Mesenchymal stem cell (in vitro differentiated cells and primary cell): Measurements from ENCODE around the gene IFFO2.

Experiments
- DNase-seq: peaks from one replicate; pipeline ENCODE4 v3.0.0-alpha.2; 2013
- H2AFZ ChIP-seq: one replicate; pipeline ENCODE4 v1.6.1; 2013; ENCODE audit warnings: low read depth, mild to moderate bottlenecking, control low read depth, inconsistent platforms, low read length, moderate library complexity
- H2AK5ac ChIP-seq: 2 replicates; pipeline ENCODE4 v1.6.1; 2013; ENCODE audit warnings: low read length, moderate library complexity, mild to moderate bottlenecking, inconsistent platforms; ENCODE audit not compliant: severe bottlenecking
- H2BK120ac ChIP-seq: one replicate; pipeline ENCODE4 v1.6.1; 2013; ENCODE audit warnings: low read depth, mild to moderate bottlenecking, inconsistent platforms, low read length, moderate library complexity
- H2BK12ac ChIP-seq, 2 experiments: one replicate each; pipeline ENCODE4 v1.6.1; 2013; ENCODE audit warnings: inconsistent platforms in 2 of 2, low read length in 2 of 2, mild to moderate bottlenecking in 2 of 2, moderate library complexity in 2 of 2, control low read depth in 1 of 2
- H2BK15ac ChIP-seq: one replicate; pipeline ENCODE4 v1.6.1; 2013; ENCODE audit warnings: mild to moderate bottlenecking, low read depth, inconsistent platforms; ENCODE audit not compliant: poor library complexity, severe bottlenecking
- H2BK5ac ChIP-seq: 2 replicates; pipeline ENCODE4 v1.6.1; 2013; ENCODE audit warnings: low read depth, mild to moderate bottlenecking, low read length, control low read depth, inconsistent platforms; ENCODE audit not compliant: poor library complexity, severe bottlenecking
- H3K14ac ChIP-seq, 2 experiments: one replicate each; pipeline ENCODE4 v1.6.1; 2013; ENCODE audit warnings: inconsistent platforms in 2 of 2, low read length in 2 of 2, control low read depth in 1 of 2, mild to moderate bottlenecking in 1 of 2, moderate library complexity in 1 of 2
- H3K18ac ChIP-seq, 2 experiments: one replicate each; pipeline ENCODE4 v1.6.1; 2013; ENCODE audit warnings: inconsistent platforms in 2 of 2, low read length in 2 of 2, control low read depth in 1 of 2, low read depth in 1 of 2, mild to moderate bottlenecking in 1 of 2
- H3K23ac ChIP-seq, 2 experiments: one replicate each; pipeline ENCODE4 v1.6.1; 2013; ENCODE audit warnings: inconsistent platforms in 2 of 2, low read length in 2 of 2, mild to moderate bottlenecking in 2 of 2, moderate library complexity in 2 of 2, control low read depth in 1 of 2
- H3K27ac ChIP-seq: 2 replicates; pipeline ENCODE4 v1.5.1; 2013; ENCODE audit warnings: mild to moderate bottlenecking, moderate library complexity, low read length, control low read depth, inconsistent platforms; ENCODE audit not compliant: poor library complexity, severe bottlenecking
- H3K27me3 ChIP-seq, 2 experiments: 2 replicates each; pipeline versions ENCODE4 v1.6.1 to v1.7.0; 2013; ENCODE audit warnings: low read length in 2 of 2, mild to moderate bottlenecking in 2 of 2, moderate library complexity in 2 of 2, control low read depth in 1 of 2, inconsistent platforms in 1 of 2; ENCODE audit not compliant: control insufficient read depth in 1 of 2, insufficient read depth in 1 of 2
- H3K36me3 ChIP-seq, 2 experiments: 2 replicates each; pipeline versions ENCODE4 v1.6.1 to v1.7.0; 2013; ENCODE audit warnings: low read length in 2 of 2, control low read depth in 1 of 2, inconsistent platforms in 1 of 2, low read depth in 1 of 2, mild to moderate bottlenecking in 1 of 2; ENCODE audit not compliant: insufficient read depth in 2 of 2, control insufficient read depth in 1 of 2
- H3K4ac ChIP-seq, 2 experiments: one replicate each; pipeline ENCODE4 v1.6.1; 2013; ENCODE audit warnings: inconsistent platforms in 2 of 2, low read length in 2 of 2, mild to moderate bottlenecking in 2 of 2, moderate library complexity in 2 of 2, control low read depth in 1 of 2, low read depth in 1 of 2
- H3K4me1 ChIP-seq: 2 replicates; pipeline ENCODE4 v1.6.1; 2013; ENCODE audit warnings: low read depth, low read length, control low read depth; ENCODE audit not compliant: control insufficient read depth, insufficient read depth
- H3K4me2 ChIP-seq: 2 replicates; pipeline ENCODE4 v1.6.1; 2013; ENCODE audit warnings: low read length, mild to moderate bottlenecking, inconsistent platforms; ENCODE audit not compliant: poor library complexity, severe bottlenecking
- H3K4me3 ChIP-seq, 2 experiments: 2 replicates each; pipeline versions ENCODE4 v1.5.1 to v1.7.0; 2013; ENCODE audit warnings: low read length in 2 of 2, mild to moderate bottlenecking in 2 of 2, control low read depth in 1 of 2, low read depth in 1 of 2; ENCODE audit not compliant: insufficient read depth in 1 of 2
- H3K79me1 ChIP-seq: replicated peaks from 2 replicates; pipeline ENCODE4 v1.6.1; 2013; ENCODE audit warnings: mild to moderate bottlenecking, control low read depth, low read length, inconsistent platforms; ENCODE audit not compliant: poor library complexity, severe bottlenecking
- H3K9ac ChIP-seq: 2 replicates; pipeline ENCODE4 v1.7.0; 2013; ENCODE audit warnings: mild to moderate bottlenecking, low read length, moderate library complexity
- H3K9me3 ChIP-seq: 2 replicates; pipeline ENCODE4 v1.7.0; 2013; ENCODE audit warnings: mild to moderate bottlenecking, low read length; ENCODE audit not compliant: control insufficient read depth
- H4K8ac ChIP-seq: one replicate; pipeline ENCODE4 v1.6.1; 2013; ENCODE audit warnings: inconsistent platforms, mild to moderate bottlenecking, low read length, moderate library complexity
- H4K91ac ChIP-seq: one replicate; pipeline ENCODE4 v1.6.1; 2013; ENCODE audit warnings: mild to moderate bottlenecking, low read length, inconsistent platforms
- WGBS: methylation state at CpG from one replicate; pipeline ENCODE4 v1.1.7; 2013; ENCODE audit warnings: mixed read lengths; 5-methylcytosine and 5-hydroxymethylcytosine counted together

The IFFO2 gene

DNA sequence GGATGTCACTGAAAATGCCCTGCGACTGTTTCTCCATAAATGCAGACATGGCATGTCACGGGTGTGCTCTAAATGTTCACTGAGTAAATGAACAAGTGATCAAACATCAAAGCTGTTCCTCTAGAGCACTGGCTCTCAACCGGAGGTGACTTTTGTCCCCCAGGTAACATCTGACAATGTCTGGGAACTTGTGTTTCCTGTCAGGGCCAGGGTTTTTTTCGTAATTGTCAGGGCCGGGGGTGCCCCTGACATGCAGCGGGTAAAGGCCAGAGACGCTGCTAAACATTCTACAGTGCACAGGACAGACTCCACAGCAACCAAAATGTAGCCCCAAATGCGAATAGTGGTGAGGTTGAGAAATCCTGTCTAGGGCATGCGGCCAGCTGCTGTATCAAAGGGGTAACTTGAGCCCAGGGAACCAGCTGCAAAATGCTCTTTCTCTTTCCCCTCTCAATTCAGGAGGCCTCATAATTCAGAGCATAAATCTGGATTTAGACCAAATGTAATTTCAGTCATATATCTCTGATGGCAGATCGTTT, 56.1 kb downstream of the IFFO2 start:
- 88% methylated on average over 10 of the region's 10 CpGs for WGBS
- Histone ChIP-seq H3K18ac (no peak overlapping the region), H3K4me3 (no peak overlapping the region), H2AK5ac (no peak overlapping the region), H3K4me2 (no peak overlapping the region), H3K4ac (no peak overlapping the region), H2BK15ac (no peak overlapping the region), H3K4me1 (peaks cover 7% of the 10 kb centered on the region), H3K27me3 (no peaks in the 10 kb centered on the region), H4K8ac (no peak overlapping the region), H3K79me1 (peaks cover 10% of the 10 kb centered on the region), H3K9me3 (no peaks in the 10 kb centered on the region), H4K91ac (no peak overlapping the region), H2BK12ac (no peak overlapping the region), H2BK120ac (no peak overlapping the region), H3K36me3 (peaks cover 0 to 21% of the 10 kb centered on the region in 2 experiments), H3K27ac (no peak overlapping the region), H3K14ac (no peak overlapping the region), H2BK5ac (no peak overlapping the region), H3K23ac (no peak overlapping the region), H2AFZ (no peak overlapping the region), H3K9ac (no peak overlapping the region)
- no peak for DNase-seq

DNA sequence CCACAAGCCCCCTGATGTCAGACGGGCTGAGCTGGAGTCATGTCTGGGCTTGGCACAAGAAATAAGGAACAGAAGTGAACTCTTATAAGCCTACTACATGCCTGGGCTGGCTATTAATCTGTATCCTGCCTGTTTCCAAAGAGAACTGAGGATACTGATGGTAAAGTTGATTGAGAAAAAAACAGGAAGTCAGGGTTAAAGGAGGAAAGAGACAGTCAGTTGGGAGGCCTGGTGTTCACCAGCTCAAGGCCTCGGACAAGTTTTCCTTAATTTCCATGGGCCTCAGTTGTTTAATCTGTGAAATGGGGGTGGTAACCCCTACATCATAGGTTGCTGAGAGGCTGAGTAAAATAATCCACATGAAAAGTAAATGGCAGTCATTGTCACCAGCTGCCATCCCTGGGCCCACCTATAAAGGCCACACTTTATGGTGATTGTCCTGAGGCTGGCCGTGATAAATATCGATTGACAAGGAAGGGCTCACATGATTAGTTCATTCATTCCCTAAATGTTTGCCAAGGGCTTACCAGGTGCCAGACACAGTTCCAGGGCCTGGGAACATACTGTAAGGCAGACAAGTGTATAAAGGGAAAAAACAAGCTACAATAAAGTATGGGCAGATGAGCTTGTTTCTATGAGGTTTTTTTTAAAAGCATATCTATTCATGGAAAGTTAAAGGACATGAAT, 57.0 kb downstream of the IFFO2 start:
- Histone ChIP-seq H3K18ac (no peak overlapping the region), H3K36me3 (peaks cover 0 to 18% of the 10 kb centered on the region in 2 experiments)
- 95% methylated on average over 4 of the region's 4 CpGs for WGBS

GRCh38 chr1:18898567-18898966, 57.9 kb downstream of the IFFO2 start:
- 97% methylated on average over 8 of the region's 8 CpGs for WGBS
- Histone ChIP-seq H3K4me3 (no peak overlapping the region), H3K27ac (no peak overlapping the region)

More for the DNA sequence above, 57.0 kb downstream of the IFFO2 start:
- H3K23ac ChIP-seq = no peak overlapping the region
- no peak overlapping the region for H2AK5ac ChIP-seq
- no peak overlapping the region for H2BK120ac ChIP-seq
- H4K8ac ChIP-seq = no peak overlapping the region
- no peak overlapping the region for H3K27ac ChIP-seq
- no peak overlapping the region for H2BK12ac ChIP-seq
- H3K27me3 ChIP-seq = no peaks in the 10 kb centered on the region
- peaks cover 7% of the 10 kb centered on the region for H3K4me1 ChIP-seq
- no peak for DNase-seq
- no peak overlapping the region for H2BK5ac ChIP-seq
- no peak overlapping the region for H3K4ac ChIP-seq
- no peak overlapping the region for H2BK15ac ChIP-seq
- no peak overlapping the region for H2AFZ ChIP-seq
- no peaks in the 10 kb centered on the region for H3K9me3 ChIP-seq
- H3K4me3 ChIP-seq = no peak overlapping the region
- no peak overlapping the region for H3K9ac ChIP-seq
- no peak overlapping the region for H3K14ac ChIP-seq
- H3K79me1 ChIP-seq = peaks cover 10% of the 10 kb centered on the region
- no peak overlapping the region for H3K4me2 ChIP-seq
- H4K91ac ChIP-seq = no peak overlapping the region

GRCh38 chr1:18895317-18895716, 61.2 kb downstream of the IFFO2 start:
- Histone ChIP-seq H3K4me3 (no peak overlapping the region), H2BK120ac (no peak overlapping the region), H3K14ac (no peak overlapping the region), H2AK5ac (no peak overlapping the region), H3K4me1 (peaks cover 4% of the 10 kb centered on the region), H3K36me3 (peaks cover 0 to 18% of the 10 kb centered on the region in 2 experiments), H4K8ac (no peak overlapping the region), H3K4ac (no peak overlapping the region), H3K23ac (no peak overlapping the region), H3K9me3 (no peaks in the 10 kb centered on the region), H3K4me2 (no peak overlapping the region), H3K79me1 (peaks cover 11% of the 10 kb centered on the region), H2BK15ac (no peak overlapping the region), H2BK12ac (no peak overlapping the region), H3K18ac (no peak overlapping the region), H3K9ac (no peak overlapping the region), H3K27me3 (no peaks in the 10 kb centered on the region), H2AFZ (no peak overlapping the region), H3K27ac (no peak overlapping the region), H4K91ac (no peak overlapping the region), H2BK5ac (no peak overlapping the region)
- DNase-seq = no peak
- WGBS = 90% methylated on average over 6 of the region's 6 CpGs

More at GRCh38 chr1:18898567-18898966, 57.9 kb downstream of the IFFO2 start:
- Histone ChIP-seq H2BK120ac (no peak overlapping the region), H2AK5ac (no peak overlapping the region), H3K79me1 (peaks cover 12% of the 10 kb centered on the region), H4K91ac (no peak overlapping the region), H3K36me3 (peaks cover 0 to 18% of the 10 kb centered on the region in 2 experiments), H2BK12ac (no peak overlapping the region), H4K8ac (no peak overlapping the region), H3K18ac (no peak overlapping the region), H3K4ac (no peak overlapping the region), H2AFZ (no peak overlapping the region), H3K4me1 (peaks cover 7% of the 10 kb centered on the region), H3K9me3 (no peaks in the 10 kb centered on the region), H2BK15ac (no peak overlapping the region), H3K14ac (no peak overlapping the region), H3K9ac (no peak overlapping the region), H3K4me2 (no peak overlapping the region), H3K23ac (no peak overlapping the region), H2BK5ac (no peak overlapping the region), H3K27me3 (no peaks in the 10 kb centered on the region)
- no peak for DNase-seq
